ENCODE measurements around the gene PTPRU. TPM values are rescaled to one million over a fixed set of nuclear protein-coding genes. Genes with fewer than 3 reads are reported as not detected.

PTPRU gene
- total RNA-seq, 1 experiment from 2014 or later: not detected

- no peaks in the 10 kb centered on the region for H3K79me2 ChIP-seq (ENCODE audit: low read length)
- no peak overlapping the region for H3K4me3 ChIP-seq (ENCODE audit: low read length)
- H3K9me3 ChIP-seq (ENCODE audit: low read length): no peaks in the 10 kb centered on the region
- H2AFZ ChIP-seq (ENCODE audit: low read length): no peak overlapping the region
- H3K9ac ChIP-seq (ENCODE audit: low read length): no peak overlapping the region
- no peaks in the 10 kb centered on the region for H3K9me2 ChIP-seq (replicated peaks; ENCODE audit: insufficient read depth, low read length)
- no peaks in the 10 kb centered on the region for H3K4me1 ChIP-seq (ENCODE audit: low read length)
- no peaks in the 10 kb centered on the region for H4K20me1 ChIP-seq (ENCODE audit: insufficient read depth, low read depth, low read length)
- no peak overlapping the region for H3K27ac ChIP-seq (ENCODE audit: low read length)
- no peak overlapping the region for H3K4me2 ChIP-seq (ENCODE audit: low read depth, low read length, poor library complexity, severe bottlenecking)
- DNase-seq: no peak
- H3K36me3 ChIP-seq (ENCODE audit: insufficient read depth, low read length): no peaks in the 10 kb centered on the region
- H3K27me3 ChIP-seq (ENCODE audit: low read length): no peaks in the 10 kb centered on the region
Observed at GRCh38 chr1:29323636-29324035, 87.3 kb downstream of the PTPRU start.

- Histone ChIP-seq H3K9ac (ENCODE audit: low read length) (no peak overlapping the region), H3K4me2 (ENCODE audit: low read depth, low read length, poor library complexity, severe bottlenecking) (no peak overlapping the region), H3K27me3 (ENCODE audit: low read length) (no peaks in the 10 kb centered on the region), H4K20me1 (ENCODE audit: insufficient read depth, low read depth, low read length) (no peaks in the 10 kb centered on the region), H3K4me3 (ENCODE audit: low read length) (no peak overlapping the region), H3K79me2 (ENCODE audit: low read length) (no peaks in the 10 kb centered on the region), H3K4me1 (ENCODE audit: low read length) (no peaks in the 10 kb centered on the region), H3K9me2 (replicated peaks; ENCODE audit: insufficient read depth, low read length) (no peaks in the 10 kb centered on the region), H3K36me3 (ENCODE audit: insufficient read depth, low read length) (no peaks in the 10 kb centered on the region), H2AFZ (ENCODE audit: low read length) (no peak overlapping the region), H3K9me3 (ENCODE audit: low read length) (no peaks in the 10 kb centered on the region), H3K27ac (ENCODE audit: low read length) (no peak overlapping the region)
- DNase-seq: no peak
Observed at GRCh38 chr1:29324202-29324601, 87.9 kb downstream of the PTPRU start.

DNA sequence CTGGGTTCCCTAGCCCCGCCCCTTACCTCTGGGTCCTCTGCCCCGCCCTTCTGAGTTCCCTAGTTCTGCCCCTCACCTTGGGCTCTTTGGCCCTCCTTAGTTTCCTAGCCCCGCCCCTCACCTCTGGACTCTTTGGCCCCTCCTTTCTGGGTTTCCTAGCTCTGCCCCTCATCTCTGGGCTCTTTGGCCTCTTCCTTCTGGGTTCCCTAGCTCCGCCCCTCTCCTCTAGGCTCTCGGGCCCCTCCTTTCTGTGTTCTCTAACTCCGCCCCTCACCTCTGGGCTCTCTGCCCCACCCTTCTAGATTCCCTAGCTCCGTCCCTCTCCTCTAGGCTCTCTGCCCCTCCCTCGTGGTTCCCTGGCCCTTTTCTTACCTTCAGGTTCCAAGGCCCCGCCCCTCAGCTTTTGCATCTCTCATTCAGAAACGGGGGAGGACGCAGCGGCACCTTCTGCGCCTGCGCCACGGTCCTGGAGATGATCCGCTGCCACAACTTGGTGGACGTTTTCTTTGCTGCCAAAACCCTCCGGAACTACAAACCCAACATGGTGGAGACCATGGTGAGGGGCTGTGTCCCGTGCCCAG lies 88.5 kb downstream of the PTPRU start:
- Histone ChIP-seq H3K36me3 (ENCODE audit: insufficient read depth, low read length) (no peaks in the 10 kb centered on the region), H2AFZ (ENCODE audit: low read length) (no peak overlapping the region), H3K9ac (ENCODE audit: low read length) (no peak overlapping the region), H4K20me1 (ENCODE audit: insufficient read depth, low read depth, low read length) (no peaks in the 10 kb centered on the region), H3K4me2 (ENCODE audit: low read depth, low read length, poor library complexity, severe bottlenecking) (no peak overlapping the region), H3K4me3 (ENCODE audit: low read length) (no peak overlapping the region), H3K9me2 (replicated peaks; ENCODE audit: insufficient read depth, low read length) (no peaks in the 10 kb centered on the region), H3K4me1 (ENCODE audit: low read length) (no peaks in the 10 kb centered on the region), H3K79me2 (ENCODE audit: low read length) (no peaks in the 10 kb centered on the region), H3K27me3 (ENCODE audit: low read length) (no peaks in the 10 kb centered on the region), H3K9me3 (ENCODE audit: low read length) (no peaks in the 10 kb centered on the region), H3K27ac (ENCODE audit: low read length) (no peak overlapping the region)
- peak; percentile 55 for DNase-seq

DNA sequence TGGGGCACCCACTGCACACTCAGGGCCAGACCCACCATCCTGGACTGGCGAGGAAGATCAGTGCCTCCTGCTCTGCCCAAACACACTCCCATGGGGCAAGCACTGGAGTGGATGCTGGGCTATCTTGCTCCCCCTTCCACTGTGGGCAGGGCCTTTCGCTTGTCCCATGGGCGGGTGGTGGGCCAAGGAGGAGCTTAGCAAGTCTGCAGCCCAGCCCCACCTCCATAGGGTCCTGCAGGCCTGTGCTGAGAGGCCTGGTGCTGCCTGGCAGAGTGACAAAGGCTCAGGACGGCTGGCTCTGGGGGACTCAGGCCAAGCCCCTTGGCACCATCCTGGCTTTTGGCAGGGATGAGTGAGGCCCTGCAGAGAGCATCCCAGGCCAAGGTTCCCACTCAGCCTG lies 89.4 kb downstream of the PTPRU start:
- no peaks in the 10 kb centered on the region for H3K27me3 ChIP-seq (ENCODE audit: low read length)
- H3K9me2 ChIP-seq (replicated peaks; ENCODE audit: insufficient read depth, low read length): no peaks in the 10 kb centered on the region
- H3K4me1 ChIP-seq (ENCODE audit: low read length): no peaks in the 10 kb centered on the region
- DNase-seq: no peak
- H3K9me3 ChIP-seq (ENCODE audit: low read length): no peaks in the 10 kb centered on the region
- H3K27ac ChIP-seq (ENCODE audit: low read length): no peak overlapping the region
- H3K36me3 ChIP-seq (ENCODE audit: insufficient read depth, low read length): no peaks in the 10 kb centered on the region
- no peak overlapping the region for H3K4me3 ChIP-seq (ENCODE audit: low read length)
- no peak overlapping the region for H2AFZ ChIP-seq (ENCODE audit: low read length)
- no peaks in the 10 kb centered on the region for H4K20me1 ChIP-seq (ENCODE audit: insufficient read depth, low read depth, low read length)
- H3K79me2 ChIP-seq (ENCODE audit: low read length): no peaks in the 10 kb centered on the region
- H3K9ac ChIP-seq (ENCODE audit: low read length): no peak overlapping the region
- H3K4me2 ChIP-seq (ENCODE audit: low read depth, low read length, poor library complexity, severe bottlenecking): no peak overlapping the region

- Histone ChIP-seq H3K9me2 (replicated peaks; ENCODE audit: insufficient read depth, low read length) (no peaks in the 10 kb centered on the region), H3K4me2 (ENCODE audit: low read depth, low read length, poor library complexity, severe bottlenecking) (no peak overlapping the region), H3K9me3 (ENCODE audit: low read length) (no peaks in the 10 kb centered on the region), H3K27me3 (ENCODE audit: low read length) (no peaks in the 10 kb centered on the region), H3K9ac (ENCODE audit: low read length) (no peak overlapping the region), H3K4me1 (ENCODE audit: low read length) (no peaks in the 10 kb centered on the region), H2AFZ (ENCODE audit: low read length) (no peak overlapping the region), H3K4me3 (ENCODE audit: low read length) (no peak overlapping the region), H4K20me1 (ENCODE audit: insufficient read depth, low read depth, low read length) (no peaks in the 10 kb centered on the region), H3K36me3 (ENCODE audit: insufficient read depth, low read length) (no peaks in the 10 kb centered on the region), H3K79me2 (ENCODE audit: low read length) (no peaks in the 10 kb centered on the region), H3K27ac (ENCODE audit: low read length) (no peak overlapping the region)
- DNase-seq: no peak
Observed at GRCh38 chr1:29326123-29326522, 89.8 kb downstream of the PTPRU start.

DNA sequence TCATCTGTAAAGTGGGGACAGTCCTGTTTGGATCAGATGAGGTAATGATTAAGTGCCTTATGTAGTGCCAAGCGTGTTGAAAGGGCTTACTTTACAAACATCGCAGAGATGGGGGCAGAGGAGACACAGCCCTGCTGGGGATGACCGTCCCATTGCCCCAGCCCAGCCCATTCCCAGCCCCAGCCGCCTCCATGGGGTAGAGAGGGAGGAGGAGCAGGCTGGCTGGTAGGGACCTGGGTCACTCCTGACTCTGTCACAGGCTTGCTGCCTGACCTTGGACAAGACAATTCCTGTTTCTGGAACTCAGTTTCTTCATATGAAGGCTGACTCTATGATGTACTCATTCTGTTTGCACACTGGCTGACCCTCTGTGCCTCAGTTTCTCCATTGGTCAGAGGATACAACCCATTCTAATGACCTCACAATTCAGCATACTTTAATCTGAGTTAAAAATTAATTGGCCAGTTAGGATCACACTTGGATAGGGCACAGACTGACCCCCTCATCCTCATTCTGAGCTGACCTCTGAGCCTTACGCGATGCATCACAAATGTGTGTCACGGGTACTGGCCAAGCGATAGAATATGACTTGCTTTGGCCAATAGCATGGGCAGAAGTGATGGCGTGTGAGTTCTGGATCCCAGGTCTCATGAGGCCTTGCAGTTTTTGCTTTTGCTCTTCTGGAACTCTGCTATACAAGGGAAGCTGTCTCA lies 91.1 kb downstream of the PTPRU start:
- Histone ChIP-seq H3K4me1 (ENCODE audit: low read length) (no peaks in the 10 kb centered on the region), H3K36me3 (ENCODE audit: insufficient read depth, low read length) (no peaks in the 10 kb centered on the region), H3K27ac (ENCODE audit: low read length) (no peak overlapping the region), H4K20me1 (ENCODE audit: insufficient read depth, low read depth, low read length) (no peaks in the 10 kb centered on the region), H3K9ac (ENCODE audit: low read length) (no peak overlapping the region), H3K4me3 (ENCODE audit: low read length) (no peak overlapping the region), H3K27me3 (ENCODE audit: low read length) (no peaks in the 10 kb centered on the region), H2AFZ (ENCODE audit: low read length) (no peak overlapping the region), H3K4me2 (ENCODE audit: low read depth, low read length, poor library complexity, severe bottlenecking) (no peak overlapping the region), H3K79me2 (ENCODE audit: low read length) (no peaks in the 10 kb centered on the region), H3K9me2 (replicated peaks; ENCODE audit: insufficient read depth, low read length) (no peaks in the 10 kb centered on the region), H3K9me3 (ENCODE audit: low read length) (no peaks in the 10 kb centered on the region)
- no peak for DNase-seq

DNA sequence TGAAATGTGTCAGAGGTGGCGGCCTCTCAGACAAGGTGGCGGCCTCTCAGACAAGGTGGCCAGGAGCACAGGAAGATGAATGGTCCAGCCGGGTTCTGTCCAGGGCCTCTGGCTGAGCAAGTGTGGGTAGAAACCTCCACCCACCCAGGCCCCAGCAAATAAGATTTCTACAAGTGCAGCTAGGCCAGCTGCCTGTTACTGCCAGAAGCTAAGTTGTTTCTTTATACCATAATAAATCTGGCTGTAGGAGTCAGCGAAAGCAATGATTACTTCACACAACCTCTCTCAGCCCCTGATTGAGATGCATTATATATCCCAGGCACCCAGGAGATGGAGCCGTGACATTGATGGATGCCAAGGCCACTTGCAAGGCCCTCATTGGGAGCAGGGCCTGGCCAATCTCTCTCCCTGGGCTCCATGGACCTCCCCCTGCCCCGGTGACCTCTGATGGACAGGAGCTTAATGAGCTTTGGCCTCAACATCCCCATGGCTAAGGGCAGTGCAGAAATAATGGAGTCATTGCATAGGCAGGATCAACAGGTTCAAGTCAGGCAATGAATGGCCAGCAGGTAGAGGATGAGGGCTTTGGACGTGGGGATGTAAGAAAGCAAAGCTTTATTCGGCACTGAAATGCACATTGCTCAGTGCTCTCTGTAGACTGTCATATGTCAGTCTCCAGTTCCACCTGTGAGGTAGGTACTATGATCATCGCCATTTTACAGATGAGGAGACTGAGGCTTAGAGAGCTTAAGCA lies 92.9 kb downstream of the PTPRU start:
- no peak overlapping the region for H2AFZ ChIP-seq (ENCODE audit: low read length)
- H3K4me3 ChIP-seq (ENCODE audit: low read length): no peak overlapping the region
- no peaks in the 10 kb centered on the region for H3K9me3 ChIP-seq (ENCODE audit: low read length)
- no peaks in the 10 kb centered on the region for H3K36me3 ChIP-seq (ENCODE audit: insufficient read depth, low read length)
- H3K27me3 ChIP-seq (ENCODE audit: low read length): no peaks in the 10 kb centered on the region
- H4K20me1 ChIP-seq (ENCODE audit: insufficient read depth, low read depth, low read length): no peaks in the 10 kb centered on the region
- no peak for DNase-seq
- H3K4me1 ChIP-seq (ENCODE audit: low read length): no peaks in the 10 kb centered on the region
- H3K4me2 ChIP-seq (ENCODE audit: low read depth, low read length, poor library complexity, severe bottlenecking): no peak overlapping the region
- H3K9me2 ChIP-seq (replicated peaks; ENCODE audit: insufficient read depth, low read length): no peaks in the 10 kb centered on the region
- no peak overlapping the region for H3K27ac ChIP-seq (ENCODE audit: low read length)
- no peak overlapping the region for H3K9ac ChIP-seq (ENCODE audit: low read length)
- H3K79me2 ChIP-seq (ENCODE audit: low read length): no peaks in the 10 kb centered on the region

GRCh38 chr1:29330089-29330488 lies 93.8 kb downstream of the PTPRU start:
- Histone ChIP-seq H4K20me1 (ENCODE audit: insufficient read depth, low read depth, low read length) (no peaks in the 10 kb centered on the region), H3K4me3 (ENCODE audit: low read length) (no peak overlapping the region), H3K27me3 (ENCODE audit: low read length) (no peaks in the 10 kb centered on the region), H3K9ac (ENCODE audit: low read length) (no peak overlapping the region), H3K27ac (ENCODE audit: low read length) (no peak overlapping the region), H3K4me1 (ENCODE audit: low read length) (no peaks in the 10 kb centered on the region), H3K36me3 (ENCODE audit: insufficient read depth, low read length) (no peaks in the 10 kb centered on the region), H3K9me3 (ENCODE audit: low read length) (no peaks in the 10 kb centered on the region), H3K4me2 (ENCODE audit: low read depth, low read length, poor library complexity, severe bottlenecking) (no peak overlapping the region), H3K9me2 (replicated peaks; ENCODE audit: insufficient read depth, low read length) (no peaks in the 10 kb centered on the region), H2AFZ (ENCODE audit: low read length) (no peak overlapping the region), H3K79me2 (ENCODE audit: low read length) (no peaks in the 10 kb centered on the region)
- DNase-seq: no peak
